ENCODE data around the gene ARMC7. TPM values are rescaled to one million over a fixed set of nuclear protein-coding genes. Genes with fewer than 3 reads are reported as not detected.

ARMC7 gene
- total and polyA plus RNA-seq, 2 donors (not counting 1 experiment from before 2014, with no cell fraction given): 10.4 to 15.9 TPM

- Histone ChIP-seq H3K79me2 (ENCODE audit: control insufficient read depth, insufficient read depth, low read length) (peaks cover 41% of the 10 kb centered on the region), H3K4me3 (ENCODE audit: control extremely low read depth in 1 of 5, extremely low read depth in 1 of 5, insufficient read depth in 1 of 5, low read depth in 2 of 5, low read length in 4 of 5) (no peak overlapping the region), H3K9ac (ENCODE audit: low read length) (peak overlapping the region; percentile 80), H3K27ac (ENCODE audit: low read length in 2 of 2) (no peak overlapping the region), H3K27me3 (replicated peaks in 1 of 4; ENCODE audit: control extremely low read depth in 1 of 4, control insufficient read depth in 3 of 4, insufficient read depth in 4 of 4, low read length in 3 of 4) (no peaks in the 10 kb centered on the region), H3K9me3 (ENCODE audit: control extremely low read depth in 1 of 3, control insufficient read depth in 2 of 3, insufficient read depth in 1 of 3, low read length in 2 of 3) (no peaks in the 10 kb centered on the region), H3K36me3 (replicated peaks in 1 of 2; ENCODE audit: control extremely low read depth in 1 of 2, control insufficient read depth in 1 of 2, extremely low read depth in 1 of 2, insufficient read depth in 2 of 2, low read length in 1 of 2) (peaks cover 0 to 3% of the 10 kb centered on the region in 2 experiments), H2AFZ (ENCODE audit: insufficient read depth, low read depth, low read length, poor library complexity, severe bottlenecking) (peak overlapping the region; percentile 75), H3K4me2 (replicated peaks; ENCODE audit: low read depth, low read length, poor library complexity, severe bottlenecking) (peak overlapping the region; percentile 99), H4K20me1 (ENCODE audit: control insufficient read depth, insufficient read depth, low read length, poor library complexity, severe bottlenecking) (peaks cover 8% of the 10 kb centered on the region), H3K4me1 (ENCODE audit: control insufficient read depth in 2 of 2, insufficient read depth in 2 of 2, low read length in 2 of 2) (peaks cover 15 to 24% of the 10 kb centered on the region in 2 donors)
- Mint-ChIP-seq H3K9me3 (ENCODE audit: insufficient read depth) (no peaks in the 10 kb centered on the region), H3K27ac (peak overlapping the region; percentile 75), H3K27me3 (no peaks in the 10 kb centered on the region), H3K4me1 (peaks cover 33% of the 10 kb centered on the region), H3K4me3 (peak overlapping the region; percentile 95)
- TF ChIP-seq EZH2 (IDR thresholded peaks at IDR 0.05; ENCODE audit: borderline replicate concordance, insufficient read depth, low read depth, low read length, poor library complexity, severe bottlenecking): no peak
- TF ChIP-seq, protein P1, sequence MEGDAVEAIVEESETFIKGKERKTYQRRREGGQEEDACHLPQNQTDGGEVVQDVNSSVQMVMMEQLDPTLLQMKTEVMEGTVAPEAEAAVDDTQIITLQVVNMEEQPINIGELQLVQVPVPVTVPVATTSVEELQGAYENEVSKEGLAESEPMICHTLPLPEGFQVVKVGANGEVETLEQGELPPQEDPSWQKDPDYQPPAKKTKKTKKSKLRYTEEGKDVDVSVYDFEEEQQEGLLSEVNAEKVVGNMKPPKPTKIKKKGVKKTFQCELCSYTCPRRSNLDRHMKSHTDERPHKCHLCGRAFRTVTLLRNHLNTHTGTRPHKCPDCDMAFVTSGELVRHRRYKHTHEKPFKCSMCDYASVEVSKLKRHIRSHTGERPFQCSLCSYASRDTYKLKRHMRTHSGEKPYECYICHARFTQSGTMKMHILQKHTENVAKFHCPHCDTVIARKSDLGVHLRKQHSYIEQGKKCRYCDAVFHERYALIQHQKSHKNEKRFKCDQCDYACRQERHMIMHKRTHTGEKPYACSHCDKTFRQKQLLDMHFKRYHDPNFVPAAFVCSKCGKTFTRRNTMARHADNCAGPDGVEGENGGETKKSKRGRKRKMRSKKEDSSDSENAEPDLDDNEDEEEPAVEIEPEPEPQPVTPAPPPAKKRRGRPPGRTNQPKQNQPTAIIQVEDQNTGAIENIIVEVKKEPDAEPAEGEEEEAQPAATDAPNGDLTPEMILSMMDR (IDR thresholded peaks at IDR 0.05): no peak
- ChIA-PET CTCF (interaction anchor here (0.9 to 1.0 kb wide), 2 partner anchors 22 to 39 kb away, joined by 3 read pairs; no protein-coding TSS in a partner anchor), POLR2A (no interaction called here)
- intact Hi-C loops (cut with micrococcal nuclease): no loop called here
- DNase-seq: no peak
- 75% methylated on average over 4 of the region's 6 CpGs for WGBS (ENCODE audit: insufficient coverage)
- no peak for ATAC-seq (ENCODE audit: low read depth)
These were observed 42.8 kb downstream of the ARMC7 start for GRCh38 chr17:75152523-75152921.

- ChIA-PET CTCF (interaction anchor here (0.9 to 1.0 kb wide), 2 partner anchors 22 to 39 kb away, joined by 3 read pairs; no protein-coding TSS in a partner anchor), POLR2A (no interaction called here)
- Histone ChIP-seq H3K27me3 (replicated peaks in 1 of 4; ENCODE audit: control extremely low read depth in 1 of 4, control insufficient read depth in 3 of 4, insufficient read depth in 4 of 4, low read length in 3 of 4) (no peaks in the 10 kb centered on the region), H3K4me3 (ENCODE audit: control extremely low read depth in 1 of 5, extremely low read depth in 1 of 5, insufficient read depth in 1 of 5, low read depth in 2 of 5, low read length in 4 of 5) (peak overlapping the region; percentile 69 to 83 (median 74)), H3K9ac (ENCODE audit: low read length) (peak overlapping the region; percentile 80), H2AFZ (ENCODE audit: insufficient read depth, low read depth, low read length, poor library complexity, severe bottlenecking) (peak overlapping the region; percentile 75), H3K27ac (ENCODE audit: low read length in 2 of 2) (no peak overlapping the region), H3K79me2 (ENCODE audit: control insufficient read depth, insufficient read depth, low read length) (peaks cover 41% of the 10 kb centered on the region), H4K20me1 (ENCODE audit: control insufficient read depth, insufficient read depth, low read length, poor library complexity, severe bottlenecking) (peaks cover 8% of the 10 kb centered on the region), H3K4me2 (replicated peaks; ENCODE audit: low read depth, low read length, poor library complexity, severe bottlenecking) (peak overlapping the region; percentile 99), H3K36me3 (replicated peaks in 1 of 2; ENCODE audit: control extremely low read depth in 1 of 2, control insufficient read depth in 1 of 2, extremely low read depth in 1 of 2, insufficient read depth in 2 of 2, low read length in 1 of 2) (no peaks in the 10 kb centered on the region), H3K4me1 (ENCODE audit: control insufficient read depth in 2 of 2, insufficient read depth in 2 of 2, low read length in 2 of 2) (peaks cover 15 to 27% of the 10 kb centered on the region in 2 donors), H3K9me3 (ENCODE audit: control extremely low read depth in 1 of 3, control insufficient read depth in 2 of 3, insufficient read depth in 1 of 3, low read length in 2 of 3) (no peaks in the 10 kb centered on the region)
- Mint-ChIP-seq H3K9me3 (ENCODE audit: insufficient read depth) (no peaks in the 10 kb centered on the region), H3K4me1 (peaks cover 31% of the 10 kb centered on the region), H3K27ac (peak overlapping the region; percentile 75), H3K4me3 (peak overlapping the region; percentile 95), H3K27me3 (no peaks in the 10 kb centered on the region)
- TF ChIP-seq, protein P1 (IDR thresholded peaks at IDR 0.05): no peak
- no peak for TF ChIP-seq EZH2 (IDR thresholded peaks at IDR 0.05; ENCODE audit: borderline replicate concordance, insufficient read depth, low read depth, low read length, poor library complexity, severe bottlenecking)
- intact Hi-C loops (cut with micrococcal nuclease): no loop called here
- DNase-seq (peak; percentile 43), ATAC-seq (ENCODE audit: low read depth) (no peak)
- 13% methylated on average over 28 of the region's 28 CpGs for WGBS (ENCODE audit: insufficient coverage)
These were observed 43.4 kb downstream of the ARMC7 start for GRCh38 chr17:75152922-75153779.

All from B cell (primary cell).